Measurements from ENCODE around the gene SLC8A3. TPM values are rescaled to one million over a fixed set of nuclear protein-coding genes. Genes with fewer than 3 reads are reported as not detected.

The SLC8A3 gene
- polyA plus RNA-seq, 2 of the 4 experiments (the other 2 are of a cell fraction), result not detected

DNA sequence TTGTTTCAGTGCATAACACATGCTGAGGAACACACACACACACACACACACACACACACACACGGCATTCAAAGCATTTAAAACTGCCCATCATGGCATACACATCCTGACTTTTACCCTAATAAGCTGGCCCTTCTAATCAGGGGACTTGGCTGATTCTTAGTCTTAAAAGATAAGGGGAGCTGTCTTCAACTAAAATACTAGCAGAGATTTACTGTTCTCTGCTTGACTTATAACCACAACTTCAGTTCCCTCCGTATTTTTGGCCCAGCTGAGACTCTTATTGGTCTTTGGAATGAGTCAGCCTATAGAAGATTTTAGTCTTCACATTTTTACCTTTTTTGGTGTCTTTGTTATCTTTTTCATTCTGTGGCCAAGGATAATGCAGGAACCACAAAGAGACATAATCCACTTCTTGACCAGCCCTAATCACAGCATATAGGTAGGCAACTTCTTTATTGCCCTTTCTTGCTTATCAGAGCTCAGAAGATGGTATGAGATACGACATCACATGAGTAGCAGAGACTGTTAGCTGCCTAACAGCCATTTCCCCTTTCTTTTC lies 25.1 kb upstream of the SLC8A3 start:
- POLR2A ChIA-PET, result no interaction called here
- H3K9me3 ChIP-seq, result no peaks in the 10 kb centered on the region
- WGBS (ENCODE audit: missing lambda C conversion rate), result 3% methylated on average over 3 of the region's 3 CpGs
- H3K4me1 ChIP-seq, result no peaks in the 10 kb centered on the region
- CTCF ChIA-PET, result no interaction called here
- no peak for DNase-seq (ENCODE audit: low read depth in 1 of 2, low spot score in 1 of 2)
- no peak for FAIRE-seq
- TF ChIP-seq HDAC2 (IDR thresholded peaks at IDR 0.05) (no peak), MAZ (IDR thresholded peaks at IDR 0.05; ENCODE audit: borderline replicate concordance, low read depth, low read length) (no peak), HEYL (CRISPR knock-in tag; IDR thresholded peaks at IDR 0.05) (no peak), PHF8 (IDR thresholded peaks at IDR 0.05; ENCODE audit: borderline replicate concordance, low read depth) (no peak), SMC3 (IDR thresholded peaks at IDR 0.05) (no peak), ZFP36 (IDR thresholded peaks at IDR 0.05; ENCODE audit: borderline replicate concordance, partially characterized antibody) (no peak), CHD2 (IDR thresholded peaks at IDR 0.05; ENCODE audit: low read length, partially characterized antibody) (no peak), CBX8 (IDR thresholded peaks at IDR 0.05) (no peak), NFE2L2 (conservative IDR thresholded peaks at IDR 0.05; ENCODE audit: low read length) (no peak), EHMT2 (IDR thresholded peaks at IDR 0.05; ENCODE audit: low read depth) (no peak), ESRRA (IDR thresholded peaks at IDR 0.05; ENCODE audit: borderline replicate concordance, low read length) (no peak), EP300 (IDR thresholded peaks at IDR 0.05) (no peak), HOXB13 (CRISPR knock-in tag; IDR thresholded peaks at IDR 0.05; ENCODE audit: low read depth) (no peak), CBX2 (IDR thresholded peaks at IDR 0.05; ENCODE audit: borderline replicate concordance, low read depth) (no peak), JUNB (IDR thresholded peaks at IDR 0.05) (no peak)
- TF ChIP-seq, protein P1, sequence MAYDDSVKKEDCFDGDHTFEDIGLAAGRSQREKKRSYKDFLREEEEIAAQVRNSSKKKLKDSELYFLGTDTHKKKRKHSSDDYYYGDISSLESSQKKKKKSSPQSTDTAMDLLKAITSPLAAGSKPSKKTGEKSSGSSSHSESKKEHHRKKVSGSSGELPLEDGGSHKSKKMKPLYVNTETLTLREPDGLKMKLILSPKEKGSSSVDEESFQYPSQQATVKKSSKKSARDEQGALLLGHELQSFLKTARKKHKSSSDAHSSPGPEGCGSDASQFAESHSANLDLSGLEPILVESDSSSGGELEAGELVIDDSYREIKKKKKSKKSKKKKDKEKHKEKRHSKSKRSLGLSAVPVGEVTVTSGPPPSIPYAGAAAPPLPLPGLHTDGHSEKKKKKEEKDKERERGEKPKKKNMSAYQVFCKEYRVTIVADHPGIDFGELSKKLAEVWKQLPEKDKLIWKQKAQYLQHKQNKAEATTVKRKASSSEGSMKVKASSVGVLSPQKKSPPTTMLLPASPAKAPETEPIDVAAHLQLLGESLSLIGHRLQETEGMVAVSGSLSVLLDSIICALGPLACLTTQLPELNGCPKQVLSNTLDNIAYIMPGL (CRISPR knock-in tag; IDR thresholded peaks at IDR 0.05; ENCODE audit: borderline replicate concordance), result no peak
- TF ChIP-seq, protein P2, sequence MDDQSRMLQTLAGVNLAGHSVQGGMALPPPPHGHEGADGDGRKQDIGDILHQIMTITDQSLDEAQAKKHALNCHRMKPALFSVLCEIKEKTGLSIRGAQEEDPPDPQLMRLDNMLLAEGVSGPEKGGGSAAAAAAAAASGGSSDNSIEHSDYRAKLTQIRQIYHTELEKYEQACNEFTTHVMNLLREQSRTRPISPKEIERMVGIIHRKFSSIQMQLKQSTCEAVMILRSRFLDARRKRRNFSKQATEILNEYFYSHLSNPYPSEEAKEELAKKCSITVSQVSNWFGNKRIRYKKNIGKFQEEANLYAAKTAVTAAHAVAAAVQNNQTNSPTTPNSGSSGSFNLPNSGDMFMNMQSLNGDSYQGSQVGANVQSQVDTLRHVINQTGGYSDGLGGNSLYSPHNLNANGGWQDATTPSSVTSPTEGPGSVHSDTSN (IDR thresholded peaks at IDR 0.05), result no peak
- TF ChIP-seq, protein P3, sequence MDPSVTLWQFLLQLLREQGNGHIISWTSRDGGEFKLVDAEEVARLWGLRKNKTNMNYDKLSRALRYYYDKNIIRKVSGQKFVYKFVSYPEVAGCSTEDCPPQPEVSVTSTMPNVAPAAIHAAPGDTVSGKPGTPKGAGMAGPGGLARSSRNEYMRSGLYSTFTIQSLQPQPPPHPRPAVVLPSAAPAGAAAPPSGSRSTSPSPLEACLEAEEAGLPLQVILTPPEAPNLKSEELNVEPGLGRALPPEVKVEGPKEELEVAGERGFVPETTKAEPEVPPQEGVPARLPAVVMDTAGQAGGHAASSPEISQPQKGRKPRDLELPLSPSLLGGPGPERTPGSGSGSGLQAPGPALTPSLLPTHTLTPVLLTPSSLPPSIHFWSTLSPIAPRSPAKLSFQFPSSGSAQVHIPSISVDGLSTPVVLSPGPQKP (IDR thresholded peaks at IDR 0.05; ENCODE audit: low read depth, low read length), result no peak
- TF ChIP-seq, protein P4, sequence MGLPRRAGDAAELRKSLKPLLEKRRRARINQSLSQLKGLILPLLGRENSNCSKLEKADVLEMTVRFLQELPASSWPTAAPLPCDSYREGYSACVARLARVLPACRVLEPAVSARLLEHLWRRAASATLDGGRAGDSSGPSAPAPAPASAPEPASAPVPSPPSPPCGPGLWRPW (IDR thresholded peaks at IDR 0.05), result no peak
- TF ChIP-seq, protein P5, sequence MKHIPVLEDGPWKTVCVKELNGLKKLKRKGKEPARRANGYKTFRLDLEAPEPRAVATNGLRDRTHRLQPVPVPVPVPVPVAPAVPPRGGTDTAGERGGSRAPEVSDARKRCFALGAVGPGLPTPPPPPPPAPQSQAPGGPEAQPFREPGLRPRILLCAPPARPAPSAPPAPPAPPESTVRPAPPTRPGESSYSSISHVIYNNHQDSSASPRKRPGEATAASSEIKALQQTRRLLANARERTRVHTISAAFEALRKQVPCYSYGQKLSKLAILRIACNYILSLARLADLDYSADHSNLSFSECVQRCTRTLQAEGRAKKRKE (CRISPR knock-in tag; IDR thresholded peaks at IDR 0.05; ENCODE audit: low read depth), result no peak
- ATAC-seq, result no peak
- H3K27ac ChIP-seq, result no peak overlapping the region
- H3K4me2 ChIP-seq, result no peak overlapping the region
- H3K4me3 ChIP-seq, result no peak overlapping the region

DNA sequence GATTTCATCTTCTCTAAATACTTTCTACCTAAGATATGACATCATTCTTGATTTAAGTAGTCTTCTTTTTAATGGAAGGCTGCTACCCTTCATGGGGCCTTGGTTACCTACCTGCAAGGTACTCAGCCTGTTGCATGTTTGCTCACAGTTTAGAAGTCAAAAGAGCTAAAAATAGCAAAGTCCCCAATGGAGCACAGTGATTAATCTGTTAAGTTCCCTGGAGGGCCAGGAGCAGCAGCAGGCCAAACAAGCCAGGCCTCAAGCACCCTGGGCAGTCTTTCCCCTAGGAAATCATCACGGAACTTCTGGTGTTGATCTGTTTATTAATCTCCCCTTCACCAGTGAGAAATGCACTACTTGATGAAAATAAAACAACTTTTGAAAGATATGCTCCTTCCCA lies 24.0 kb upstream of the SLC8A3 start:
- H3K27ac ChIP-seq, result no peak overlapping the region
- no peak for ATAC-seq
- FAIRE-seq, result no peak
- ChIA-PET CTCF (no interaction called here), POLR2A (no interaction called here)
- no peak overlapping the region for H3K4me2 ChIP-seq
- H3K4me3 ChIP-seq, result no peak overlapping the region
- no peaks in the 10 kb centered on the region for H3K9me3 ChIP-seq
- no peaks in the 10 kb centered on the region for H3K4me1 ChIP-seq
- TF ChIP-seq CHD4 (IDR thresholded peaks at IDR 0.05; ENCODE audit: borderline replicate concordance) (no peak), JUN (IDR thresholded peaks at IDR 0.05) (no peak), POLR2A (IDR thresholded peaks at IDR 0.05; ENCODE audit: low read length) (no peak), NFE2L2 (conservative IDR thresholded peaks at IDR 0.05; ENCODE audit: low read length) (no peak)
- TF ChIP-seq, protein P6, sequence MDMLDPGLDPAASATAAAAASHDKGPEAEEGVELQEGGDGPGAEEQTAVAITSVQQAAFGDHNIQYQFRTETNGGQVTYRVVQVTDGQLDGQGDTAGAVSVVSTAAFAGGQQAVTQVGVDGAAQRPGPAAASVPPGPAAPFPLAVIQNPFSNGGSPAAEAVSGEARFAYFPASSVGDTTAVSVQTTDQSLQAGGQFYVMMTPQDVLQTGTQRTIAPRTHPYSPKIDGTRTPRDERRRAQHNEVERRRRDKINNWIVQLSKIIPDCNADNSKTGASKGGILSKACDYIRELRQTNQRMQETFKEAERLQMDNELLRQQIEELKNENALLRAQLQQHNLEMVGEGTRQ (IDR thresholded peaks at IDR 0.05), result no peak
- 10% methylated on average over 1 of the region's 1 CpG for WGBS (ENCODE audit: missing lambda C conversion rate)
- no peak for DNase-seq (ENCODE audit: low read depth in 1 of 2, low spot score in 1 of 2)
